Body of pancreas (tissue), 4 donors: ENCODE results near the gene C1QTNF3.

Experiments
- POLR2A ChIP-seq, 3 donors: fragments of 450-650 bp; IDR thresholded peaks; one replicate each; pipeline ENCODE4 v1.6.1; 2016; ENCODE audit warnings: antibody characterized with exemption in 3 of 3, mild to moderate bottlenecking in 2 of 3
- TF ChIP-seq, protein P1 (sequence below), 7 experiments: fragments of 450-650 bp in 4 of 7; fragments of 200-600 bp in 3 of 7; sonication (generic) in 3 of 7; IDR thresholded peaks; one replicate each; pipeline ENCODE4 v1.5.1; 2016 to 2019; ENCODE audit warnings: antibody characterized with exemption in 7 of 7

- TF ChIP-seq POLR2A (IDR thresholded peaks at IDR 0.05), result no peak
- TF ChIP-seq, protein P1, sequence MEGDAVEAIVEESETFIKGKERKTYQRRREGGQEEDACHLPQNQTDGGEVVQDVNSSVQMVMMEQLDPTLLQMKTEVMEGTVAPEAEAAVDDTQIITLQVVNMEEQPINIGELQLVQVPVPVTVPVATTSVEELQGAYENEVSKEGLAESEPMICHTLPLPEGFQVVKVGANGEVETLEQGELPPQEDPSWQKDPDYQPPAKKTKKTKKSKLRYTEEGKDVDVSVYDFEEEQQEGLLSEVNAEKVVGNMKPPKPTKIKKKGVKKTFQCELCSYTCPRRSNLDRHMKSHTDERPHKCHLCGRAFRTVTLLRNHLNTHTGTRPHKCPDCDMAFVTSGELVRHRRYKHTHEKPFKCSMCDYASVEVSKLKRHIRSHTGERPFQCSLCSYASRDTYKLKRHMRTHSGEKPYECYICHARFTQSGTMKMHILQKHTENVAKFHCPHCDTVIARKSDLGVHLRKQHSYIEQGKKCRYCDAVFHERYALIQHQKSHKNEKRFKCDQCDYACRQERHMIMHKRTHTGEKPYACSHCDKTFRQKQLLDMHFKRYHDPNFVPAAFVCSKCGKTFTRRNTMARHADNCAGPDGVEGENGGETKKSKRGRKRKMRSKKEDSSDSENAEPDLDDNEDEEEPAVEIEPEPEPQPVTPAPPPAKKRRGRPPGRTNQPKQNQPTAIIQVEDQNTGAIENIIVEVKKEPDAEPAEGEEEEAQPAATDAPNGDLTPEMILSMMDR (IDR thresholded peaks at IDR 0.05), result no peak
Observed at GRCh38 chr5:33980030-33980429, 63.0 kb downstream of the C1QTNF3 start.
